LNCaP clone FGC (cell line): ENCODE measurements around the gene PKD2.
A peak's percentile ranks its signal among the peaks of the same experiment; 100 is the strongest.

ENCODE experiments used
- DNase-seq: peaks from one replicate; pipeline ENCODE4 v3.0.0-alpha.2; 2011; ENCODE audit warnings: low read depth
- H3K4me3 ChIP-seq: 2 replicates; pipeline ENCODE4 v1.5.1; 2011; ENCODE audit warnings: mild to moderate bottlenecking, low read depth, low read length, control low read depth
- CTCF ChIP-seq: IDR thresholded peaks from 2 replicates; pipeline ENCODE4 v1.5.1; 2012; ENCODE audit warnings: mild to moderate bottlenecking; ENCODE audit not compliant: control insufficient read depth, insufficient read depth; ENCODE audit errors: extremely low read depth

The PKD2 gene

DNA sequence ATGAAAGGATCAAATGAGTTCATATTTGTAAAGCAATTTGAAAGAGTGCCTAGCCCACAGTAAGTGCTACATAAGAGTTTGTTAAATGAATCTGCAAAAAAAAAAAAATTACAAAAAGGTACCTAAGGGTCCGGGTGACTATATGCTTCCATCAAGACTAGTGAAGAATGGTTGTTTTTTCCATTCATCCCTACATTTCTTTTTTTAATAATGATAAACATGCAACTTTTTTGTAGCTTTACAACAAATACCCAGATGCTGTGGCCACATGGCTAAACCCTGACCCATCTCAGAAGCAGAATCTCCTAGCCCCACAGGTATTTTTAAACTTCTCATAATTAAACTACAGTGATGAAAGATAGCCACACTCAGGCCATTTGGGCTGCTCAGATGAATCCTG is 27.6 kb upstream of the PKD2 start:
- DNase-seq = no peak
- no peak for TF ChIP-seq CTCF
- H3K4me3 ChIP-seq = no peak overlapping the region

GRCh38 chr4:87981486-87981885 is 25.9 kb upstream of the PKD2 start:
- TF ChIP-seq CTCF = no peak
- DNase-seq = no peak
- H3K4me3 ChIP-seq = no peak overlapping the region

DNA sequence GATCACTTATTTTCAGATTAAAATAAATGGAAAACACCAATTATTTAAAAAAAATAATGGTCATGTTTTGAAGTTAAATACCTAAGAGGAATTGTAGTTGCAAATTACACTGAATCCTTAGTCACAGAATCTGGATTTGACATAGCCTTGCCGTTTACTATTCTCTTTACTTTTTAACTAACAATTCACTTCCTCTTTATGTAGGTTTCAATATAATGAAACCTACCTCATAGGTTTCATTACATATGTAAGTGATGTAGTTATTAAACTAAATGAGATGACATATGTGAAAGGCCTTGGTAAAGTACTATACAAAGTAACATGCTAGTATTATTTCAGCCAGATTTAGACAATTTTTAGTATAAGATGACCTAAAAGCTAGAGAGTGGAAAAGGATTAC is 25.4 kb upstream of the PKD2 start:
- TF ChIP-seq CTCF = no peak
- no peak overlapping the region for H3K4me3 ChIP-seq
- no peak for DNase-seq

DNA sequence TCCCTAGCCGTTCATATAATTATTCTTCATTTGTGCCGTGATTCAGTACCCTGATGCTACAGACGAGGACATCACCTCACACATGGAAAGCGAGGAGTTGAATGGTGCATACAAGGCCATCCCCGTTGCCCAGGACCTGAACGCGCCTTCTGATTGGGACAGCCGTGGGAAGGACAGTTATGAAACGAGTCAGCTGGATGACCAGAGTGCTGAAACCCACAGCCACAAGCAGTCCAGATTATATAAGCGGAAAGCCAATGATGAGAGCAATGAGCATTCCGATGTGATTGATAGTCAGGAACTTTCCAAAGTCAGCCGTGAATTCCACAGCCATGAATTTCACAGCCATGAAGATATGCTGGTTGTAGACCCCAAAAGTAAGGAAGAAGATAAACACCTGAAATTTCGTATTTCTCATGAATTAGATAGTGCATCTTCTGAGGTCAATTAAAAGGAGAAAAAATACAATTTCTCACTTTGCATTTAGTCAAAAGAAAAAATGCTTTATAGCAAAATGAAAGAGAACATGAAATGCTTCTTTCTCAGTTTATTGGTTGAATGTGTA is 24.9 kb upstream of the PKD2 start:
- DNase-seq = no peak
- H3K4me3 ChIP-seq = no peak overlapping the region
- no peak for TF ChIP-seq CTCF

DNA sequence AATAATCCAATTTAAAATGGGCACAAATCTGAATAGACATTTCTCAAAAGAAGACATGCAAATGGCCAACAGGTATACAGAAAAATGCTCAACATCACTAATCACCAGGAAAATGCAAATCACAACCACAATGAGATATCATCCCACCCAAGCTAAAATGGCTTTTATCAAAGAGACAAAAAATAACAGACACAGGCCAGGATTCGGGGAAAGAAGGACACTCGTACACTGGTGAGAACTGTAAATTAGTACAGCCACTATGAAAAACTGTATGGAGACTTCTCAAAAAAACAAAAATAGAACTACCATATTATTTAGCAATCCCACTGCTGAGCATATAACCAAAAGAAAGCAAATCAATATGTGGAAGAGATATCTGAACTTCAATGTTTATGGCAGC is 23.4 kb upstream of the PKD2 start:
- H3K4me3 ChIP-seq = no peak overlapping the region
- no peak for TF ChIP-seq CTCF
- DNase-seq = no peak

DNA sequence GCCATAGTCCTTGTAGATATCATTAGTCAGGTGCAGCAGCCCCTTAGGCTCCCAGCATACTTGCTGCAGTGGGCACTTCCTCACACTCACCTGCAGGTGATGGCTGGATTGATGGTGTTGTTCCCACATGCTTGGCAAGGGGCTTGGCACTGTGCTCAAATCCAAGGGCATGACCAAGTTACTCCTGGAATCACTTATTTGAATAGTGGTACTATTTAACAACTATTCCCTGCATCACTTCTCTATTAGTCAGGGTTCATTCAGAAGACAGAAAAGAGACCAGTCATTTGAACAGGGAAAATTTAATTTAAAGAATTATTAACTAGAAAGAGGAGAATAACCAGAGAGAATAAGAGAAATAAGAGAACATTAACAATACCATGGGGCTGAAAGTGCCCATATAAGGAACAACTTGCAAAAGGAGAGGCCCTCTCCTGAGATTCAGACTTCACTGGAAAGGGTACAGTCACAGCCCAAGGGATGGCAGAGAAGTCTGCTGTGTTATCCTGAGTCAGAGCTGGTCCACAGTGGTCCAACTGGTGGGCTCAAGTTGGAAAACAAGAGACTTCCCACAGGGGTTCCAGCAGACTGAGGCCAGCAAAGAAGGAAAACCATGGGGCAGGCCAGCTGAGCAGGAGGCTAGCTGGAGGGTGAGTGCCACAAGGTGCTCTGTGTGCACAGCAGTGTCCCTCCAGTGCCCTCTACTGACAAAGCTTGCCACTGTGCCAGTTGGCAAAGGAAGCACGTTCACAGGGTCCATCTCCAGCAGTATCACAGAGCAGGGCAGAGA is 22.1 kb upstream of the PKD2 start:
- TF ChIP-seq CTCF = peak; percentile 97
- no peak overlapping the region for H3K4me3 ChIP-seq
- peak; percentile 72 for DNase-seq

DNA sequence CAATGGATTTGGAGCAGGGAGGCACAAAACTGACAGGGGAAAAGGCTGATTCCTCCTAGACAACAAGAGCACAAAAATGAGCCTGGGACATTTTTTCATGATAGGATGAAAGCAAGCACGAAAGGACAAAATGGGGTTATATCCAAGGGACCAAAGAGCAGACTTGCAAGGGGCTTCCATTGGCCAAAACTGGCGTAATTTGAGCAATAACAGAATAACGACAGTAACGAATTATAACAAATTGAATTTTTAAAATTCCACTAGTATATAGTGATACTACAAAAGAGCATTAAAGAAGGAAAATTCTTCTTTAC is 21.6 kb upstream of the PKD2 start:
- TF ChIP-seq CTCF = no peak
- no peak for DNase-seq

More for the DNA sequence above, 21.6 kb upstream of the PKD2 start:
- H3K4me3 ChIP-seq = no peak overlapping the region
